K562 (cell line): ENCODE results near the gene CYBRD1. TPM values are rescaled to one million over a fixed set of nuclear protein-coding genes. Genes with fewer than 3 reads are reported as not detected.

Experiments
- ARID1B ChIP-seq: fragments of 450-650 bp; IDR thresholded peaks from 2 replicates; pipeline ENCODE4 v1.6.1; 2016; ENCODE audit warnings: antibody characterized with exemption, mild to moderate bottlenecking, inconsistent platforms
- ASH1L ChIP-seq: fragments of 450-650 bp; IDR thresholded peaks from 2 replicates; pipeline ENCODE4 v1.6.1; 2018; ENCODE audit warnings: borderline replicate concordance, mild to moderate bottlenecking, low read depth; ENCODE audit not compliant: partially characterized antibody
- ATF7 ChIP-seq: fragments of 450-650 bp; IDR thresholded peaks from 2 replicates; pipeline ENCODE4 v1.7.1; 2014; ENCODE audit warnings: mild to moderate bottlenecking, moderate library complexity
- CBFA2T3 ChIP-seq: fragments of 450-650 bp; IDR thresholded peaks from 2 replicates; pipeline ENCODE4 v1.6.1; 2017
- CCNT2 ChIP-seq: IDR thresholded peaks from 2 replicates; pipeline ENCODE4 v1.6.1; 2011; ENCODE audit warnings: borderline replicate concordance, low read depth, mild to moderate bottlenecking, moderate library complexity, mixed read lengths, low read length; ENCODE audit not compliant: insufficient read length; ENCODE audit errors: extremely low read depth
- CREB3L1 ChIP-seq: fragments of 450-650 bp; IDR thresholded peaks from 2 replicates; pipeline ENCODE4 v1.6.1; 2014; ENCODE audit warnings: low read depth, mild to moderate bottlenecking, moderate library complexity, borderline replicate concordance
- E2F6 ChIP-seq, 2 experiments: IDR thresholded peaks; 2 replicates each; pipeline ENCODE4 v1.6.1; 2011; ENCODE audit warnings: borderline replicate concordance in 1 of 2, control low read depth in 1 of 2, low read depth in 1 of 2, low read length in 1 of 2, mild to moderate bottlenecking in 1 of 2, mixed read lengths in 1 of 2, moderate library complexity in 1 of 2; ENCODE audit not compliant: insufficient read depth in 1 of 2, insufficient read length in 1 of 2, poor library complexity in 1 of 2, severe bottlenecking in 1 of 2; ENCODE audit errors: extremely low read depth in 1 of 2
- EP300 ChIP-seq: IDR thresholded peaks from 2 replicates; pipeline ENCODE4 v1.6.1; 2012; ENCODE audit warnings: low read length, improper control_type of control experiment
- EZH2 ChIP-seq: IDR thresholded peaks from 2 replicates; pipeline ENCODE4 v1.6.1; 2012; ENCODE audit warnings: low read depth, mild to moderate bottlenecking, inconsistent platforms, low read length, borderline replicate concordance
- FOS ChIP-seq: IDR thresholded peaks from 3 replicates; pipeline ENCODE4 v1.6.1; 2011; ENCODE audit not compliant: insufficient read length; ENCODE audit errors: extremely low read depth
- HMBOX1 ChIP-seq: sonication (generic); IDR thresholded peaks from 2 replicates; pipeline ENCODE4 v1.6.1; 2016
- MNT ChIP-seq, 2 experiments: fragments of 450-650 bp; conservative IDR thresholded peaks; 2 replicates each; pipeline ENCODE4 v1.6.1; 2017; ENCODE audit warnings: mild to moderate bottlenecking in 2 of 2, moderate library complexity in 2 of 2
- NCOA1 ChIP-seq: fragments of 450-650 bp; IDR thresholded peaks from 2 replicates; pipeline ENCODE4 v1.6.1; 2016; ENCODE audit warnings: low read depth
- NFE2 ChIP-seq: IDR thresholded peaks from 2 replicates; pipeline ENCODE4 v1.6.1; 2014; ENCODE audit warnings: antibody characterized with exemption, low read depth
- POLR2AphosphoS5 ChIP-seq: IDR thresholded peaks from 2 replicates; pipeline ENCODE4 v1.6.1; 2011; ENCODE audit warnings: mild to moderate bottlenecking, low read depth, low read length, moderate library complexity; ENCODE audit not compliant: control insufficient read depth, insufficient read depth
- RNF2 ChIP-seq: sonication (generic); IDR thresholded peaks from 2 replicates; pipeline ENCODE4 v1.6.1; 2016
- SIN3B ChIP-seq: fragments of 450-650 bp; IDR thresholded peaks from 2 replicates; pipeline ENCODE4 v1.6.1; 2017; ENCODE audit warnings: low read depth, mild to moderate bottlenecking, moderate library complexity
- SIX5 ChIP-seq, 2 experiments: IDR thresholded peaks; 2 replicates each; pipeline ENCODE4 v1.6.1; 2011; ENCODE audit warnings: low read length in 2 of 2, borderline replicate concordance in 1 of 2, low read depth in 1 of 2, mild to moderate bottlenecking in 1 of 2, moderate library complexity in 1 of 2; ENCODE audit not compliant: insufficient read depth in 1 of 2
- SMARCA4 ChIP-seq: fragments of 450-650 bp; IDR thresholded peaks from 2 replicates; pipeline ENCODE4 v1.6.1; 2016
- SMARCE1 ChIP-seq: fragments of 450-650 bp; IDR thresholded peaks from 2 replicates; pipeline ENCODE4 v1.7.1; 2016; ENCODE audit warnings: mild to moderate bottlenecking
- SOX6 ChIP-seq: fragments of 450-650 bp; IDR thresholded peaks from 2 replicates; pipeline ENCODE4 v1.6.1; 2014; ENCODE audit warnings: mild to moderate bottlenecking
- ZNF561 ChIP-seq: fragments of 450-650 bp; formaldehyde crosslinking; conservative IDR thresholded peaks from 2 replicates; pipeline ENCODE4 v1.4.0; 2020; ENCODE audit warnings: mild to moderate bottlenecking, moderate library complexity
- polyA plus RNA-seq, 8 experiments: library from polyadenylated mRNA; depleted of rRNA in 4 of 8; stranded (reverse) in 5 of 8; unstranded in 3 of 8; fragments of >200 nt; fragmentation: Nextera tagmentation in 2 of 8; fragmentation: Illumina TruSeq in 1 of 8; extraction: Ambion mirVana in 2 of 8; extraction: Trizol in 1 of 8; gene quantifications; 2 replicates each; pipeline versions ENCODE4 v1.2.1 to v1.2.3, GENCODE V29; 2011 to 2014; ENCODE audit warnings: inconsistent platforms in 1 of 8, missing spikeins in 1 of 8
- total RNA-seq, 7 experiments: library from RNA; depleted of rRNA in 6 of 7; stranded (reverse); fragments of >200 nt in 6 of 7; fragmentation: Illumina TruSeq in 2 of 7; extraction: Trizol in 2 of 7; gene quantifications; 2 replicates each; pipeline versions ENCODE4 v1.2.1 to v1.2.3, GENCODE V29; 2011 to 2021; ENCODE audit warnings: low replicate concordance in 1 of 7

The CYBRD1 gene
- total and polyA plus RNA-seq, 9 of the 15 experiments (the other 6 are each of a cell fraction or from before 2014, with no cell fraction given) = 9.6 to 22.4 (median 15.6) TPM

- TF ChIP-seq CREB3L1 (peak; percentile 58; the same call in 1 of the 2 replicates), SMARCA4 (peak; percentile 70), SMARCE1 (peak; percentile 60), EZH2 (no peak), ZNF561 (CRISPR knock-in tag) (no peak), SIN3B (no peak), HMBOX1 (peak; percentile 96), SIX5 (IDR thresholded peaks at IDR 0.05; ENCODE audit: borderline replicate concordance in 1 of 2, insufficient read depth in 1 of 2, low read depth in 1 of 2, low read length in 2 of 2) (no peak), POLR2AphosphoS5 (peak; percentile 66; the same call in 1 of the 2 replicates), E2F6 (IDR thresholded peaks at IDR 0.05; ENCODE audit: borderline replicate concordance in 1 of 2, extremely low read depth in 1 of 2, insufficient read depth in 1 of 2, insufficient read length in 1 of 2, low read depth in 1 of 2, low read length in 1 of 2, poor library complexity in 1 of 2, severe bottlenecking in 1 of 2) (no peak), NFE2 (peak; percentile 69; the same call in 1 of the 2 replicates), ASH1L (no peak), NCOA1 (0 out of 2 replicates have a peak, but pooled peaks have one; percentile 14), EP300 (peak; percentile 68; the same call in 1 of the 2 replicates), SOX6 (peak; percentile 73; the same call in 1 of the 2 replicates), CBFA2T3 (peak; percentile 88), ARID1B (peak; percentile 88), MNT (conservative IDR thresholded peaks at IDR 0.05) (peak in 1 of 2 experiments; percentile 51; a peak in 2 of 4 replicates), CCNT2 (peak; percentile 61), RNF2 (peak; percentile 17; the same call in 1 of the 2 replicates), ATF7 (0 out of 2 replicates have a peak, but pooled peaks have one; percentile 44), FOS (peak; percentile 2)
Measured at GRCh38 chr2:171513719-171514160, 8.5 kb upstream of the CYBRD1 start (continued).
